ENCODE data around the gene TAS2R1.

GRCh38 chr5:9587135-9587534 is 43.0 kb downstream of the TAS2R1 start:
- no peak for TF ChIP-seq CTCF (IDR thresholded peaks at IDR 0.05)
- no peak for TF ChIP-seq POLR2A (IDR thresholded peaks at IDR 0.05)
- TF ChIP-seq POLR2AphosphoS5 (IDR thresholded peaks at IDR 0.05) = no peak

All from breast epithelium (tissue), 3 donors.